GM11168 (cell line): ENCODE measurements around the gene SLC30A1.
"Not testable (repeated sequence)": the region's sequence is repeated elsewhere in the genome, so short reads cannot be mapped to it uniquely, and the experiment has no call there.

Experiments used
- in situ Hi-C: fragments of 300-500 bp; cut with MboI; formaldehyde crosslinking; loops from one replicate; pipeline ENCODE4 v1.12.0; 2022; ENCODE audit warnings: low sequenced_read_pairs; ENCODE audit not compliant: unreplicated experiment

Gene SLC30A1

GRCh38 chr1:211578640-211579439, at the start of gene SLC30A1:
SLC30A1 (minus strand) TSS chr1:211579161; CDS start chr1:211578612, 549 bp downstream.
- in situ Hi-C loops: no loop called here

GRCh38 chr1:211628417-211628816, 49.5 kb upstream of the SLC30A1 start:
- in situ Hi-C loops: no loop called here

- in situ Hi-C loops: no loop called here
These were observed 48.3 kb upstream of the SLC30A1 start for GRCh38 chr1:211627259-211627658.

- in situ Hi-C loops: not testable (repeated sequence)
These were observed 46.9 kb upstream of the SLC30A1 start for GRCh38 chr1:211625866-211626265.

GRCh38 chr1:211625040-211625439, 46.1 kb upstream of the SLC30A1 start:
- in situ Hi-C loops: no loop called here

GRCh38 chr1:211623515-211623914, 44.6 kb upstream of the SLC30A1 start:
- in situ Hi-C loops: no loop called here

- in situ Hi-C loops: no loop called here
These were observed 42.7 kb upstream of the SLC30A1 start for GRCh38 chr1:211621447-211622198.

GRCh38 chr1:211620097-211620496, 41.1 kb upstream of the SLC30A1 start:
- in situ Hi-C loops: no loop called here

GRCh38 chr1:211619033-211619996, 40.4 kb upstream of the SLC30A1 start:
- in situ Hi-C loops: no loop called here

- in situ Hi-C loops: no loop called here
These were observed 38.0 kb upstream of the SLC30A1 start for GRCh38 chr1:211616965-211617297.

GRCh38 chr1:211616231-211616964, 37.4 kb upstream of the SLC30A1 start:
- in situ Hi-C loops: no loop called here

GRCh38 chr1:211614615-211615014, 35.7 kb upstream of the SLC30A1 start:
- in situ Hi-C loops: no loop called here

- in situ Hi-C loops: no loop called here
These were observed 35.0 kb upstream of the SLC30A1 start for GRCh38 chr1:211613951-211614350.

- in situ Hi-C loops: no loop called here
These were observed 34.4 kb upstream of the SLC30A1 start for GRCh38 chr1:211613108-211613947.

GRCh38 chr1:211612786-211613107, 33.8 kb upstream of the SLC30A1 start:
- in situ Hi-C loops: no loop called here

GRCh38 chr1:211611818-211612217, 32.9 kb upstream of the SLC30A1 start:
- in situ Hi-C loops: no loop called here

GRCh38 chr1:211610779-211611556, 32.0 kb upstream of the SLC30A1 start:
- in situ Hi-C loops: no loop called here
